ENCODE results near the gene EYS. TPM values are rescaled to one million over a fixed set of nuclear protein-coding genes. Genes with fewer than 3 reads are reported as not detected.

The EYS gene
- total and polyA plus RNA-seq, 2 of the 13 experiments (the other 11 are each of a cell fraction or from before 2014, with no cell fraction given), result 0.04 to 0.07 TPM

DNA sequence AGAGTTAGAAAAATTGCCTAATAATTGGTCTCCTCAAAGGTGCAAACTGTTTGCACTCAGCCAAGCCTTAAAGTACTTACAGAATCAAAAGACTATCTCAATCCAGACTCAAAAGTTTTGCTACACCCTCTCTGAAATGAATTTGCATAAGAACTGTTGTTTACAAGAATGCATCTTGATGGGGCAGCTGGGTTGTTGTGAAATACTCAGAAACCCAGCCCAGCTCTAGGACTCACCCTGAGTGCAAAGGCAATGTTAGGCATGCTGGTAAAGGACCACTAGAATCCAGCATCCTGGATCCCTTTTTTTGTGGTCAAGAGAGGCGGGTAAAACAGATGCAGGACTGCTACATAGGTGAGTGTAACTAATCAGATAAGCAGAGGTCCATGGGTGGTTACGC is 700.2 kb downstream of the EYS start:
- Histone ChIP-seq H3K4me1 (ENCODE audit: insufficient read depth, low read length) (no peaks in the 10 kb centered on the region), H4K20me1 (ENCODE audit: insufficient read depth, low read length) (no peaks in the 10 kb centered on the region), H3K9ac (ENCODE audit: insufficient read depth, low read depth, low read length) (no peak overlapping the region), H3K9me3 (ENCODE audit: low read length) (no peaks in the 10 kb centered on the region), H3K27ac (ENCODE audit: extremely low read length, insufficient read depth, low read length) (no peak overlapping the region), H3K4me2 (ENCODE audit: low read depth, low read length) (no peak overlapping the region), H3K36me3 (replicated peaks in 1 of 2; ENCODE audit: control insufficient read depth in 1 of 2, insufficient read depth in 2 of 2, low read length in 2 of 2) (no peaks in the 10 kb centered on the region), H3K4me3 (replicated peaks in 1 of 3; ENCODE audit: insufficient read depth in 1 of 3, low read depth in 2 of 3, low read length in 3 of 3) (no peak overlapping the region), H3K79me2 (ENCODE audit: insufficient read depth, low read length) (no peaks in the 10 kb centered on the region), H3K27me3 (ENCODE audit: control insufficient read depth in 1 of 2, insufficient read depth in 2 of 2, low read length in 2 of 2) (no peaks in the 10 kb centered on the region), H2AFZ (ENCODE audit: low read length) (no peak overlapping the region)
- WGBS (ENCODE audit: low lambda C conversion rate), result 50% methylated on average over 2 of the region's 2 CpGs
- no TSS peak for BruUV-seq (replicated peaks)
- DNase-seq (ENCODE audit: low spot score) (no peak), ATAC-seq (no peak), FAIRE-seq (no peak)
- in situ Hi-C loops (cut with HindIII; ENCODE audit: extremely low pct_ligation_motif_present, low pct_unique_long_range_greater_than_20kb), result no loop called here
- TF ChIP-seq ZNF3 (CRISPR knock-in tag; IDR thresholded peaks at IDR 0.05) (no peak), CEBPB (IDR thresholded peaks at IDR 0.05; ENCODE audit: borderline replicate concordance, low read depth, low read length) (0 out of 2 replicates have a peak, but pooled peaks have one; percentile 19)
- intact Hi-C loops (cut with micrococcal nuclease; ENCODE audit: unreplicated experiment), result no loop called here
- POLR2A ChIA-PET, result no interaction called here
- CTCF ChIA-PET (ENCODE audit: low intra/inter-chr PET ratio, low total read pairs), result no interaction called here

DNA sequence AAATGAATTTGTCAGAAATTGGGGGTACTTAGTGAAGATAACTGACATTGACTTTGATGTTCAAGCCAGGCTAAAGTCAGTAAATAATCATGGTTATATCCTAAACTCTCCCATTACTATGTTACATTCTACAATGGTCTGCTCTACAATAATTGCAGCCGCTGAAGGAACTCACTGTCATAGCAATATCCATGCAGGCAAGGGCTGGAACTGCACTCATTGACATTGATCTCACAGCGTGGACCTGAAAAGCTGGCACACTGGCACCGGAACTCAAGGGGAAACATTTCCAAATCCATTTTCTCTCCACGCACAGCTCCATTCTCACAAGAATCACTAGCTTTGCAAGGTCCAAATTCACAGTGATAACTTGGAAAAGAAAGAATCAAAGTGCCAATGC is 702.7 kb downstream of the EYS start:
- no peaks in the 10 kb centered on the region for H3K36me3 ChIP-seq (replicated peaks in 1 of 2; ENCODE audit: control insufficient read depth in 1 of 2, insufficient read depth in 2 of 2, low read length in 2 of 2)
- BruUV-seq (replicated peaks), result no TSS peak
- WGBS (ENCODE audit: low lambda C conversion rate), result 10% methylated on average over 4 of the region's 4 CpGs
- no peak for DNase-seq (ENCODE audit: low spot score)
- H3K4me3 ChIP-seq (replicated peaks in 1 of 3; ENCODE audit: insufficient read depth in 1 of 3, low read depth in 2 of 3, low read length in 3 of 3), result no peak overlapping the region
- H3K4me1 ChIP-seq (ENCODE audit: insufficient read depth, low read length), result no peaks in the 10 kb centered on the region
- no peaks in the 10 kb centered on the region for H3K79me2 ChIP-seq (ENCODE audit: insufficient read depth, low read length)
- ATAC-seq, result peak; percentile 91
- H2AFZ ChIP-seq (ENCODE audit: low read length), result no peak overlapping the region
- H3K27ac ChIP-seq (ENCODE audit: extremely low read length, insufficient read depth, low read length), result no peak overlapping the region
- TF ChIP-seq, protein P1, sequence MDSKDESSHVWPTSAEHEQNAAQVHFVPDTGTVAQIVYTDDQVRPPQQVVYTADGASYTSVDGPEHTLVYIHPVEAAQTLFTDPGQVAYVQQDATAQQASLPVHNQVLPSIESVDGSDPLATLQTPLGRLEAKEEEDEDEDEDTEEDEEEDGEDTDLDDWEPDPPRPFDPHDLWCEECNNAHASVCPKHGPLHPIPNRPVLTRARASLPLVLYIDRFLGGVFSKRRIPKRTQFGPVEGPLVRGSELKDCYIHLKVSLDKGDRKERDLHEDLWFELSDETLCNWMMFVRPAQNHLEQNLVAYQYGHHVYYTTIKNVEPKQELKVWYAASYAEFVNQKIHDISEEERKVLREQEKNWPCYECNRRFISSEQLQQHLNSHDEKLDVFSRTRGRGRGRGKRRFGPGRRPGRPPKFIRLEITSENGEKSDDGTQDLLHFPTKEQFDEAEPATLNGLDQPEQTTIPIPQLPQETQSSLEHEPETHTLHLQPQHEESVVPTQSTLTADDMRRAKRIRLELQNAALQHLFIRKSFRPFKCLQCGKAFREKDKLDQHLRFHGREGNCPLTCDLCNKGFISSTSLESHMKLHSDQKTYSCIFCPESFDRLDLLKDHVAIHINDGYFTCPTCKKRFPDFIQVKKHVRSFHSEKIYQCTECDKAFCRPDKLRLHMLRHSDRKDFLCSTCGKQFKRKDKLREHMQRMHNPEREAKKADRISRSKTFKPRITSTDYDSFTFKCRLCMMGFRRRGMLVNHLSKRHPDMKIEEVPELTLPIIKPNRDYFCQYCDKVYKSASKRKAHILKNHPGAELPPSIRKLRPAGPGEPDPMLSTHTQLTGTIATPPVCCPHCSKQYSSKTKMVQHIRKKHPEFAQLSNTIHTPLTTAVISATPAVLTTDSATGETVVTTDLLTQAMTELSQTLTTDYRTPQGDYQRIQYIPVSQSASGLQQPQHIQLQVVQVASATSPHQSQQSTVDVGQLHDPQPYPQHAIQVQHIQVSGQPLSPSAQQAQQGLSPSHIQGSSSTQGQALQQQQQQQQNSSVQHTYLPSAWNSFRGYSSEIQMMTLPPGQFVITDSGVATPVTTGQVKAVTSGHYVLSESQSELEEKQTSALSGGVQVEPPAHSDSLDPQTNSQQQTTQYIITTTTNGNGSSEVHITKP (CRISPR knock-in tag; IDR thresholded peaks at IDR 0.05; ENCODE audit: low read depth), result no peak
- no peak for TF ChIP-seq KDM6A (CRISPR knock-in tag; IDR thresholded peaks at IDR 0.05; ENCODE audit: low read depth)
- TF ChIP-seq, protein P2, sequence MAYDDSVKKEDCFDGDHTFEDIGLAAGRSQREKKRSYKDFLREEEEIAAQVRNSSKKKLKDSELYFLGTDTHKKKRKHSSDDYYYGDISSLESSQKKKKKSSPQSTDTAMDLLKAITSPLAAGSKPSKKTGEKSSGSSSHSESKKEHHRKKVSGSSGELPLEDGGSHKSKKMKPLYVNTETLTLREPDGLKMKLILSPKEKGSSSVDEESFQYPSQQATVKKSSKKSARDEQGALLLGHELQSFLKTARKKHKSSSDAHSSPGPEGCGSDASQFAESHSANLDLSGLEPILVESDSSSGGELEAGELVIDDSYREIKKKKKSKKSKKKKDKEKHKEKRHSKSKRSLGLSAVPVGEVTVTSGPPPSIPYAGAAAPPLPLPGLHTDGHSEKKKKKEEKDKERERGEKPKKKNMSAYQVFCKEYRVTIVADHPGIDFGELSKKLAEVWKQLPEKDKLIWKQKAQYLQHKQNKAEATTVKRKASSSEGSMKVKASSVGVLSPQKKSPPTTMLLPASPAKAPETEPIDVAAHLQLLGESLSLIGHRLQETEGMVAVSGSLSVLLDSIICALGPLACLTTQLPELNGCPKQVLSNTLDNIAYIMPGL (CRISPR knock-in tag; IDR thresholded peaks at IDR 0.05; ENCODE audit: borderline replicate concordance in 1 of 2, low read depth in 1 of 2), result no peak
- no peak for TF ChIP-seq PHF20 (CRISPR knock-in tag; IDR thresholded peaks at IDR 0.05)
- TF ChIP-seq FOXC1 (CRISPR knock-in tag; IDR thresholded peaks at IDR 0.05; ENCODE audit: borderline replicate concordance), result no peak
- TF ChIP-seq, protein P3, sequence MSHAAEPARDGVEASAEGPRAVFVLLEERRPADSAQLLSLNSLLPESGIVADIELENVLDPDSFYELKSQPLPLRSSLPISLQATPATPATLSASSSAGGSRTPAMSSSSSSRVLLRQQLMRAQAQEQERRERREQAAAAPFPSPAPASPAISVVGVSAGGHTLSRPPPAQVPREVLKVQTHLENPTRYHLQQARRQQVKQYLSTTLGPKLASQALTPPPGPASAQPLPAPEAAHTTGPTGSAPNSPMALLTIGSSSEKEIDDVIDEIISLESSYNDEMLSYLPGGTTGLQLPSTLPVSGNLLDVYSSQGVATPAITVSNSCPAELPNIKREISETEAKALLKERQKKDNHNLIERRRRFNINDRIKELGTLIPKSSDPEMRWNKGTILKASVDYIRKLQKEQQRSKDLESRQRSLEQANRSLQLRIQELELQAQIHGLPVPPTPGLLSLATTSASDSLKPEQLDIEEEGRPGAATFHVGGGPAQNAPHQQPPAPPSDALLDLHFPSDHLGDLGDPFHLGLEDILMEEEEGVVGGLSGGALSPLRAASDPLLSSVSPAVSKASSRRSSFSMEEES (CRISPR knock-in tag; IDR thresholded peaks at IDR 0.05), result no peak
- TF ChIP-seq ZNF614 (CRISPR knock-in tag; IDR thresholded peaks at IDR 0.05; ENCODE audit: borderline replicate concordance), result no peak
- no peak for TF ChIP-seq CBFB (CRISPR knock-in tag; IDR thresholded peaks at IDR 0.05)
- intact Hi-C loops (cut with micrococcal nuclease; ENCODE audit: unreplicated experiment), result no loop called here
- no peaks in the 10 kb centered on the region for H4K20me1 ChIP-seq (ENCODE audit: insufficient read depth, low read length)
- H3K9me3 ChIP-seq (ENCODE audit: low read length), result no peaks in the 10 kb centered on the region
- H3K9ac ChIP-seq (ENCODE audit: insufficient read depth, low read depth, low read length), result no peak overlapping the region
- no peaks in the 10 kb centered on the region for H3K27me3 ChIP-seq (ENCODE audit: control insufficient read depth in 1 of 2, insufficient read depth in 2 of 2, low read length in 2 of 2)
- no peak overlapping the region for H3K4me2 ChIP-seq (ENCODE audit: low read depth, low read length)
- no peak for FAIRE-seq
- in situ Hi-C loops (cut with HindIII; ENCODE audit: extremely low pct_ligation_motif_present, low pct_unique_long_range_greater_than_20kb), result no loop called here
- CTCF ChIA-PET (ENCODE audit: low intra/inter-chr PET ratio, low total read pairs), result no interaction called here
- POLR2A ChIA-PET, result no interaction called here

Data from HepG2 (cell line).